ENCODE results near the gene STOM.
A peak's percentile ranks its signal among the peaks of the same experiment; 100 is the strongest.
"Not testable (repeated sequence)": the region's sequence is repeated elsewhere in the genome, so short reads cannot be mapped to it uniquely, and the experiment has no call there.

Gene STOM

GRCh38 chr9:121300283-121301119, 69.5 kb downstream of the STOM start:
- no peak for DNase-seq (ENCODE audit: low read depth)

GRCh38 chr9:121299467-121300282, 70.4 kb downstream of the STOM start:
- peak; percentile 34 for DNase-seq (ENCODE audit: low read depth)

DNA sequence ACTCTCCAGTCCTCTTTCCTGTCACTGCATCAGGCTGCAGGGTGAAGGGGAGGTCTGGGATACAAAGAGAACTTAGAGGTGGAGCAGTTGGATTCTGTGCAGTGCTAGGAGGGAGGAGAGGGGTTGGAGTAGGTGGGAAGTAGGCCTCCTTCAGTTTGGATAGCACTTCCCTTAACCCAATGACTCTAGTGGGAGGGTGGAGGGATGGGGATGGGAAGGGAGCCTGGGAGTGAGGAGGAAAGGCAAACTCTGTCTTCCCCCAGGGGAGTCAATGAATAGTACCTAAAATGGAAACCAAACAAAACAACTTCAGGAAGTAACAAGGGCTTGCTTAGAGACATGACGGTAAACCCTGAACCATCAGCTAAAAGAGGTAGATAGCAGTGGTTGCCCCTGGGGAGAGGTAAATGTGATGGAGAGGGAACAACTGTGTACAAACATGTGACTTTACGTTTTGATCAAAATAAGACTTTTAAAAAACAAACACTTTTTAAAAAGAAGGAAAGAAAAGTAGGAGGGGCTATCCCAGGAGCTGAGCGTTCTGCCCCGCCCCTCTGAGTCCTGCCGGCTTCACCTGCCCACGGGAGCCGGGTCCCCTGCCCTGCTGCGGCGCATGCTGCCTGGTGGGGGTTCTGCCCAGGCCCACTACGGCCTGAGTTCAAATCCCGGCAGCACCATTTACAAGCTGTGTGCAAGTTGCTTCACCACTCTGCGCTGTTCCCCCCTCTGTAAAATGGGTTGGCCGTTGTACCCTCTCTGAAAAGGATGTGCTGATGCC, 71.2 kb downstream of the STOM start:
- DNase-seq (ENCODE audit: low read depth), result no peak

- no peak for DNase-seq (ENCODE audit: low read depth)
These were observed 72.0 kb downstream of the STOM start for GRCh38 chr9:121298016-121298538.

GRCh38 chr9:121297389-121297788, 72.7 kb downstream of the STOM start:
- no peak for DNase-seq (ENCODE audit: low read depth)

- DNase-seq (ENCODE audit: low read depth), result no peak
These were observed 73.6 kb downstream of the STOM start for GRCh38 chr9:121296213-121297127.

GRCh38 chr9:121295662-121296191, 74.3 kb downstream of the STOM start:
- no peak for DNase-seq (ENCODE audit: low read depth)

DNA sequence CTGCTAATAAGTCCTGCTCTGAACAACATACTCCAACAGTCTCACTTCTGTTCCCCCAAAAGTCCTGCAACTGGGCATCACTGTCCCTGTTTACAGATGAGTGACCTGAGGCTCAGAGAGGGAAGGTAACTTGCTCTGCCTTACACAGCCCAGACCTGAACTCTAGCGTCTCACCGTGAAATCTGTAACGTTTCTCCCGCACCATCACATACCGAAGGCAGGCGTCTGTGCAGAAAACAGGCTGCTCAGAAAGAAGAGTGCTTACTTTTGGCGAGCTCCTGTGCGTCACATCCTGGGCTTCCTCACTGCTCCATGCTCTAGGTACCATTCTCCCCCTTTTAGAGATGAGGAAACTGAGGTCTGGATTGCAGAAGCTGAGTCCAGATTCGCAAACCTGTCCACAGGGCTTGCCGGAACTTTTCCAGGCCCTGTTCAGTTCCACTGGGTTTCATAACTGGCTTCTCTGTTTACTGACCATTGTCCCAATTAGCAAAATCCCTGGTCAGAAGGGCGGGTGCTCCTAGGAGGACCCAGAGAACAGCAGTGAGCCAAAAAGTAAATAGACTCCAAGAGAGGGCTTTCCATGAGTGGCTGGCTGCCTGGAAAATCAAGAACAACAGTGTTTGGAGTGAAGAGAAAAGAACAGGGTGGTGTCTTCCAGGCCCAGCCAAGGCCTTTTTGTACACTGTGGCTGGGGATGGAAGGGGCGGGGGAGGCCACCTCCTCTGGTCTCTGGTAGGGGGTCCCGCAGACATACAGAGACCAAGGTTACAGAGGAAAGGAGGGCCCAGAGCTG, 75.0 kb downstream of the STOM start:
- DNase-seq (ENCODE audit: low read depth), result no peak

DNA sequence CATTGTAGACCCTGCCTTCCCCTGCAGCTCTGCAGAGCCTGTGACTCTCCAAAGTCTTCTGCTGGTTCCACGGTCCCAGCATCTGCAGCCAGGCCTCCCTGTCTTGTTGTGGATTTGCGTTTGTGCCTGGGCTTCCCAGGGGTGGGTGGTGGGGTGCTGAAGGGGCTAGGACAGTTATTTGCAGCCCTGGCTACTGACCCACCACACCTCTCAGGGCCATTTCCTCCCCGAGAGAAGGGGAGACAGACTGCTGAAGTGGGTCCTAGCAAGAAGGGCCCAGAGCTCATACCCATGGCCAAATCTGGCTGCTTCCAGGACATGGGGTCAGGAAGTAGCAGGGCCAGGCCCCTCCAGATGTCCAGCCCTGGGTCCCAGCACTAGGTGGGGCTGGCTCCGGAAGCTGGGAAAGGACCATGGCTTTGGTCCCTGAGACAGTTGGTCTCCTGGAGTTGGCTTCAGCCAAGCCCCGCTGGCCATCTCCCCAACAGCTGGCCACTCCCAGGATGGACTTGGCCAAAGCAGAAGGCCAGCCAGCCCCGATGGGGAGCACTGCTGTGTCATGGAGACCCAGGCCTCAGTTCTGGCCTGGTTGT, 75.8 kb downstream of the STOM start:
- no peak for DNase-seq (ENCODE audit: low read depth)

GRCh38 chr9:121292801-121293241, 77.2 kb downstream of the STOM start:
- DNase-seq (ENCODE audit: low read depth), result no peak

GRCh38 chr9:121292051-121292450, 78.0 kb downstream of the STOM start:
- DNase-seq (ENCODE audit: low read depth), result no peak

- DNase-seq (ENCODE audit: low read depth), result not testable (repeated sequence)
These were observed 78.5 kb downstream of the STOM start for GRCh38 chr9:121291536-121291935.

DNA sequence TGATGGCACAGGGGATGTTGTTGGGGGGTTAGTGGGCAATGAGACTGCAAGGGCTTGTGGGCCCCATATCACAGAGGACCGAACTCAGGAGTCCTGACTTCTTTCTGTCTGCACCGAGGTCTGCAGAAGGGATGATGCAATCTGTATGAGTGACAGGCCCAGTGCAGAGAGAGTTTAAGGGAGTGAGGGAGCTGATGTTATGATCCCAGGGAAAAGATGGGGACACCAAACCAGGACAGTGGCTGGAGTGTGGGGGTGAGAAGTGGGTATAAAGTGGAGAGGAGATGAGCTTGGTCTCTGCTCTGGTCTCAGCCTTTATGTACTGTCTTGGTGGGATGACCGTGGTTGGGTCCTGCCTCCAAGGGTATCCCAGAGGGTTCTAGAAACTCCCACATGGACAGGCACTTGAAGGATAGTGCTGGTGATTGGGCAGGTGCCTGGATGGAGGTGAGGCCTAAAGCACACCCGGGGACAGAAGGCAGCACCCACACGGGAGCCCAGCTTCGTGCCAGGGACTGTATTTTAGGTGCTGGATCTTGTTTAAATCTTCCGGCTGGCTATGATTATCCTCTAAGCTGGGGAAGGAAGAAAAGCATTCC, 80.2 kb downstream of the STOM start:
- peak; percentile 55 for DNase-seq (ENCODE audit: low read depth)

GRCh38 chr9:121289026-121289771, 80.9 kb downstream of the STOM start:
- peak; percentile 83 for DNase-seq (ENCODE audit: low read depth)

All from iris pigment epithelial cell (primary cell).